ENCODE measurements around the gene NDNF.

NDNF gene

GRCh38 chr4:121071640-121072223 lies 603 bp downstream of the NDNF start:
- no peak for DNase-seq (ENCODE audit: low read depth in 2 of 2, low spot score in 1 of 2)

DNA sequence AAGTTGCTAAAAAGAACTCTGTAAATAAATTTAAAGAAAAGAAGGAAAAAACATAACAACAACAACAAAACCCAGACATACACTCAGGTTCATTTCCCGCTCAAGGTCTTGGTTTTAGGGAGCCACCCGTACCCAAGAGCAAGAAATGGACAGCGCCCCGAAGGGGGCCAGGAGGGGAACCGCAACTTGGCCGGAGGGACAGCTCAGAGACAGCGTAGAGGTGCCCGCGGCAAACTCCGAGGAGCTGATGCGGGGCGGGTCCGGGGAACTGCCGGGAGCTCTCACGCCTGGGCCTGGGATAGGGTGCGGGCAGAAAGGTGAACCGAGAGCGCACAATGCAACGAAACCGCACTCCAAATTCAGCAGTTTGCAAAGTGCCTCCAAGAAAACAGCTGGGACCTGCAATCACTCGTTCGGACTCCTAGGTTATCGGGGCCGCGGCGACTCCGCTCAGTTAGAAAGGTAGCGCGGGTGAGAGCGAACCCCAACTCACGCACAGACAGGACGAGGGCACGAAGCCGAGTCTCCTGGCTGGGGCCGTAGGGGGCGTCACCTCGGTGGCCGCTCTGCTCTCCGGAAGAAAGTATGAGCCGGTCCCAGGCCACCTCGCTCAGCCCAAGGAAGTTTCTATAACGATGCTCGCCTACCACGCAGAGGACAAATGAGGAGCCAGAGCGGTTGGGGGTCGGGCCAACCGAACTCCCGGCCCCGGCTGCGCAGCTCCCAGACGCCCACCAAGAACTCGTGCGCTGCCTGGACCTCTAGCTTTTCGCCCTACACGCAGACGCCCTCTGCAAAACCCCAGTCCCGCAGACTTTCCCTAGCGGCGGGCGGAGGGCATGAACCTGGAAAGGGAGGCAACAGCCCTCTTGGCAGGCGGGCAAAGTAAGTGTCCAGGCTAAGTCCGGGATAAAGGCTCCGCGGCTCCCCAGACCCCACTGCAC lies 1.4 kb downstream of the NDNF start:
- no peak for DNase-seq (ENCODE audit: low read depth in 2 of 2, low spot score in 1 of 2)

DNA sequence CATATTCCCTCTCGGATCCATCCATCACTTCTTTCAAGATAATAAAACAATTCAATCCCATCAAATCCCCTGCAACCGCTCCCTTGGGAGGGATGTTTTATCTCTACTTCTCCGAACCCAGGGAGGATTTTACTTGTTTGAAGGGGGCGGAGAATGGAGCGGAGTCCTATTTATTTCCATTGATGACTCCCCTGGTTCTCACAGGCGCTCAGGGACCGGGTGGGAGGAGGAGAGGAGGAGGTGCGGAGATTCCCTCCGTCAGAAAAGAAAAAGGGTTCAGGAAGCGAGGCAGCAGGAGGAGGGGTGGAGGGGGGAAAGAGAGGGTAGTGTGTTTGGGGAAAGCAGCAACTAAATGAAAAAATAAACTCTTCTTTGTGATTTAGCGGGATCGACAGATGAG lies 2.1 kb downstream of the NDNF start:
- DNase-seq (ENCODE audit: low read depth in 2 of 2, low spot score in 1 of 2): no peak

DNA sequence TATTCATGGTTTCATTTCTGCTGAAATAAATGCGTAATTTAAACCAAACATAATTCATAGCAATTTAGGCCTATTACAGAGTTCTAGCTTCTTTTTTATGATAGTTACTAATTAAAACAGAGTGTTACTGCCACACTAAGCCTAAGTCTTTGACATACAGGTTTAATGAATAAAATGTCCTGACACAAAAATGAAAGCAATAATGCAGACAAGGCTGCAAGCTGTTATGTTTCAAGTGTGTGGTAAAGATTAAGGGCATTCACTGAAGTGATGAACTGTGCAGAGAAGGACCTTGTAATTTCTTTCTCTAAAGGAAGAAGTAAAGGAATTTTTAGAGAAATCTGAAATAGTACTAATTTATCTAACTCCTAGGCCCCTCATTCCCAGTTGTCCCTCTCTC lies 2.9 kb downstream of the NDNF start:
- DNase-seq (ENCODE audit: low read depth in 2 of 2, low spot score in 1 of 2): no peak

- no peak for DNase-seq (ENCODE audit: low read depth in 2 of 2, low spot score in 1 of 2)
These were observed 7.9 kb downstream of the NDNF start for GRCh38 chr4:121064482-121064881.

- DNase-seq (ENCODE audit: low read depth in 2 of 2, low spot score in 1 of 2): no peak
These were observed 9.8 kb downstream of the NDNF start for GRCh38 chr4:121062521-121062920.

DNA sequence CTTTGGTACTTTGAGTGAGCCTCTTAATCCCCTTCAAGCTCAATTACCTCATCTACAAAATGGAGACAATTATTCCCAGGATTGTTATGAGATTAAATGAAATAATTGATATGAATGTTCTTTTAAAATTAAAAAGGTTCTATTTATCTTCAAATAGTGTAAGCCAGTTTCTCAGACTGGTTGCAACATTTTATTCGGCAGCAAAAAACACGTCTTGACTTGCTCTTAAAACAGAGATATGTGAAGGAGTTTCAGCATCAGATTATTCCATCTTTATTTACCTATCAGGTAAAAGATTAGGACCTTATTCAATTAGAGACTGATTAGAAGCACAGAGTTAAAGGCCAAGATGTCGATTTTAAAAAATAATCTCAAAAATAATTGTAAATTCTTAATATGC lies 10.5 kb downstream of the NDNF start:
- no peak for DNase-seq (ENCODE audit: low read depth in 2 of 2, low spot score in 1 of 2)

- DNase-seq (ENCODE audit: low read depth in 2 of 2, low spot score in 1 of 2): no peak
These were observed 11.1 kb downstream of the NDNF start for GRCh38 chr4:121061215-121061614.

- DNase-seq (ENCODE audit: low read depth in 2 of 2, low spot score in 1 of 2): no peak
These were observed 14.8 kb downstream of the NDNF start for GRCh38 chr4:121057466-121057922.

- no peak for DNase-seq (ENCODE audit: low read depth in 2 of 2, low spot score in 1 of 2)
These were observed 16.3 kb downstream of the NDNF start for GRCh38 chr4:121056066-121056465.

GRCh38 chr4:121054373-121054772 lies 18.0 kb downstream of the NDNF start:
- no peak for DNase-seq (ENCODE audit: low read depth in 2 of 2, low spot score in 1 of 2)

- DNase-seq (ENCODE audit: low read depth in 2 of 2, low spot score in 1 of 2): no peak
These were observed 18.7 kb downstream of the NDNF start for GRCh38 chr4:121053601-121054143.

- no peak for DNase-seq (ENCODE audit: low read depth in 2 of 2, low spot score in 1 of 2)
These were observed 22.0 kb downstream of the NDNF start for GRCh38 chr4:121050300-121050699.

DNA sequence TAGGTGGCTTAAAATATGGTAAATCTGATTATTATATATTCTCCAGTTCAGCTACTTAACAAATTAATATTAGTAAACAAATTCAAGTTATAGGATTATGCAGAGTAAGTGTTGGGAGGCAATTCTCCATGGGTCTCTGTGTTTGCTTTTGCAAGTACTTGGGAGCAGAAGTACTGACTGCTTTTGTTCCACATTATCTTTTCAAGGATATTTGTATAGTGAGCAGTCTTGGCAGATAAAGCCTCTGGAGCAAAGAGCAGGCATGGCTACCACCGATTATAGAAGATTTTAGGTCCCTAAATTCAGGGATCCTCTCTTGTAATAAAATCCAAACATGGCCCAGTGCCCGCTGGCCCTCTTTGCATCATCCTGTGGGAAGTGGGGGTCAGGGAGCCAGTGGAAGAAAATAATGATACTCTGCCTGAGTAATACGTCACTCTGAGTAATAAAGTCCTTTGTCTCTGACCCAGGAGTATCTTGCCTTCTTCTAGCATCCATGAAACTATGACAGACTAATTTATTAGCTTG lies 23.2 kb downstream of the NDNF start:
- no peak for DNase-seq (ENCODE audit: low read depth in 2 of 2, low spot score in 1 of 2)

DNA sequence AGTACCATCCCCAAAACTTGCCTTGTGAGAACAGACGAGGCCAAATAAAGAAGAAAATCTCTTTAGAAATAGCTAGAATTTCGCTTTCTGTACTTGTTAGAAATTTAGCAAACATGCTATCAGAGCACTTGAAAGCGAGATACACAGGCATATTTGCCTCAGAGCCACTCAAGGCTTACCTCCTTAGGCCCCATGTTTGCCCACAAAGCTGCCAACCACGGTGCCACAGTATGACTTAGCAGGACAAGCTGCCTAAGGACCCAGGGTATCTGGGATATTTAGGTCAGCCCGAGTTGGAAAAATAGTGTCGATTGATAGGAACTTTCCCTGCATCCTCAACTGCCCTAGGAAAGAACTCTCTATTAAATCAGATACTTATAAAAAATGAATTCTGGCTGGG lies 24.2 kb downstream of the NDNF start:
- no peak for DNase-seq (ENCODE audit: low read depth in 2 of 2, low spot score in 1 of 2)

DNA sequence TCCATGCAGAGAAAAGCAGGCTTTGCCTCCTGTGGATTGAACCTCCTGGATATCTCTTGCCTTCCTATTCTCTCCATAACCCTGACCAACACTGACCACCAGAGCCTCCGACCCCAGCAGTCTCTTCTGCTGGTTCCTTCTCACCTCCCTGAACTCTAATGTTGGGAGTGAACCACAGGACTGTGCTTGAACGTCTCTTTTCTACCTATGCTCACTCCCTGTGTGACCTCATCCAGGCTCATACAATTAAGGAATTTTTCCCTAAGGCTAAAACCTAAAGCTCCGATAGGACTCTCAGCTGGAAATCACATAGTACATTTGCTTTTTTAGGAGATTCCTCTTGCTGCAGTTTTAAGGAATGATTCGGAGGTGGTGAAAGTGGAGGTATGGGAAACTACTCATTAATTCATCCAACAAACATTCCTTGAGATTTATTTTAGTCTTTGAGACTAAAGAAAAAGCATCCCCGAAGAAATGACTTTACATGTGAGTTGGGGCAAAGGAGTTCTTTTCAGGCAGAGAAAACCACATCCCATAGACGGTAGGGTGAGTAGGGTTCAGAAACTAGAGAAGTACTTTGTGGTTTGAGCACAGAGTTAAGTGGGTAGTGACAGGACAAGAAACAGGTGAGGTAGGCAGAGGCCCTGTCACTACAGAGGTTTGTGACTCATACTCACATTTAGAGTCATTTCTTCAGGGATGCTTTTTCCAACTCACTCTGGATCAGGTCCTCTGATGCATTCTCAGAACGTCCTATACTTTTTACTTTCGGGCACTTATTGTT lies 30.8 kb downstream of the NDNF start:
- no peak for DNase-seq (ENCODE audit: low read depth in 2 of 2, low spot score in 1 of 2)

DNA sequence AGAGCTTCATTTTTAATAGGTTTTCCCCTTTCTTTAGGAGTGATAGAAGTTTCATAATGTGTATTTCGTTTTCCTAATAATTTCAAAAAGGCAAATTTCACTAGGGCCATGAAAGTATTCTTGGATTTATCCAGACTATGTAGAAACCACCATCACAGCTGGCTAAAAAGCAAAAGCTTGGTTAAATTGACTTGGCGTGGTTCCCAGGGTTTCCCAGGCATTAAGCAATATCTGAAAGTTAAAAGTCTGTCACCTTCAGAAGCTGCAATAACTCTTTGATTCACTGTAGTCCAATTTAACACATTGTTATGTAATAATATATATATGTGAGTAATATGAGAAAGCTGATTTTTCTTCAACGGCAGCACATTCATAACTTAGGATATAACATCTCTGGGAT lies 38.3 kb downstream of the NDNF start:
- no peak for DNase-seq (ENCODE audit: low read depth in 2 of 2, low spot score in 1 of 2)

DNA sequence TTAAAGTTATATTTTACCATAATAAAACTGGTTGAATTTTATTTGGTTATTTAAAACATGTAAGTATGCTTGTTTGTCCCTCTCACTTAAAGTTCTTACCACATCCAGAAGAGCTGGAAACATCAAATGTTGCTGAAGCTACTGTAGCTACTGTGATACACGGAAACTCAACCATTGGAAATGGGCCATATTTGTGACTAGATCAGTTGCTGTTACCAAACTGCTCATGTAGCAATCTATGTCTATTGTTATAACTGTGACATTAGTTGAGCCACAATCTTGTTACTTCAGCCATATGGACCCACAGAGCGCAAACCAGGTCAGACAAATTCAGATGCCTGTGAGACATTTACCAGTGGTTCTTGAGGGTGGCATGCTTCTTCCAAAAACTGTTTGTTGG lies 41.6 kb downstream of the NDNF start:
- DNase-seq (ENCODE audit: low read depth in 2 of 2, low spot score in 1 of 2): no peak

GRCh38 chr4:121030131-121030530 lies 42.2 kb downstream of the NDNF start:
- no peak for DNase-seq (ENCODE audit: low read depth in 2 of 2, low spot score in 1 of 2)

- no peak for DNase-seq (ENCODE audit: low read depth in 2 of 2, low spot score in 1 of 2)
These were observed 46.3 kb downstream of the NDNF start for GRCh38 chr4:121026034-121026433.

DNA sequence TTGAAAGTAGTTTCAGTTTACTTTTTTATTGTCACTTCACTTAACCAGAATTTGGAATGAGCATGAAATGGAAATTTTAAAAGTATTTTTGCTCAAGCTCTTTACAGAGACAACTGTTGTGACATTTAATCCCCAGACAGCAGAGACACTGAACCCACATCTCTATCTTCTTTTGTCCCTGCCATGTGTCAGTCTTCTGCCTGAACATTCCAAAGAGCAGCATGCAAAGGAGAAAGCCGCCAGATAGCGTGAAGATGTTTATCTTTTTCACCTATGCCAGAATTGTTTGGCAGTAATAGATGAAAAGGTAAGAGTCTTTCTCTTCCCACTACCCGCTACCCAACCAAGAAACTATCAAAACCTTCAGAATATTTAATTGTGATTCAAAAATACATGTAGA lies 46.8 kb downstream of the NDNF start:
- no peak for DNase-seq (ENCODE audit: low read depth in 2 of 2, low spot score in 1 of 2)

Measured in stimulated activated CD8-positive, alpha-beta memory T cell treated with anti-CD3 and anti-CD28 coated beads, Interleukin-4, amount 100 ng/mL, for 1 hour (primary cell).